Bronchial epithelial cell (primary cell): ENCODE results near the gene FAM193A. TPM values are rescaled to one million over a fixed set of nuclear protein-coding genes. Genes with fewer than 3 reads are reported as not detected.
A peak's percentile ranks its signal among the peaks of the same experiment; 100 is the strongest.

Experiments used
- DNase-seq: peaks from one replicate; pipeline ENCODE4 v3.0.0-alpha.2; 2010; ENCODE audit warnings: low read depth
- FAIRE-seq: peaks from 2 replicates; lab custom pipeline; 2011; peaks lifted over from hg19 to GRCh38; lab: Jason Lieb, UNC
- H3K27me3 ChIP-seq: 2 replicates; pipeline ENCODE4 v1.5.1; 2011; ENCODE audit warnings: low read length; ENCODE audit not compliant: control insufficient read depth, insufficient read depth
- H3K36me3 ChIP-seq: 2 replicates; pipeline ENCODE4 v1.5.1; 2011; ENCODE audit warnings: low read length; ENCODE audit not compliant: control insufficient read depth, insufficient read depth
- H3K4me3 ChIP-seq: 2 replicates; pipeline ENCODE4 v1.5.1; 2011; ENCODE audit warnings: mild to moderate bottlenecking, low read depth, low read length, control low read depth
- total RNA-seq: library from RNA; depleted of rRNA; stranded (reverse); fragments of >200 nt; gene quantifications from 2 replicates; pipeline ENCODE4 v1.2.1, GENCODE V29; 2014
- TF ChIP-seq, protein P1 (sequence below): IDR thresholded peaks from 2 replicates; pipeline ENCODE4 v1.5.1; 2011; ENCODE audit warnings: mild to moderate bottlenecking, moderate library complexity, low read length, control low read depth, inconsistent platforms; ENCODE audit not compliant: insufficient read depth, severe bottlenecking

FAM193A gene
- total RNA-seq, 1 donor from 2014 or later, result 6.6 TPM

DNA sequence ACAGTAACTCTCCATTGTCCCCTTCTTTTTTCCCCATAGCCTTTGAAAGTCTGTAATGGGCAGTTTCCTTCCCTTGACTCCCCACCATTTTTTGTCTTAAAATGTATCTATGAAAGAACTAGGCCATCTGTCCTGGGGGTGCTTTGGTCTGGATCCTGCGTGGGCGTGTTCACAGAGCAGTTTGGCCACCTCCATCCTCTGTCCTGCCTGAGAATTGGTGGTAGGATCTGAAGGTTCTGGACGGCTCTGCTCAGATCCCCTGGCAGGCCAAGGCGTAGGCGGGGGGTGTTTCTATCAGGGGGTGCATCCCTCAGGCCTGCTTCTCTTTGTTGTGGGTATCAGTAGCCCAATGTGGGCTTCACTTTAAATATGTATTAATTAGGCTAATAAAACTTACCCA is 107.1 kb downstream of the FAM193A start:
- H3K36me3 ChIP-seq, result peaks cover 23% of the 10 kb centered on the region

DNA sequence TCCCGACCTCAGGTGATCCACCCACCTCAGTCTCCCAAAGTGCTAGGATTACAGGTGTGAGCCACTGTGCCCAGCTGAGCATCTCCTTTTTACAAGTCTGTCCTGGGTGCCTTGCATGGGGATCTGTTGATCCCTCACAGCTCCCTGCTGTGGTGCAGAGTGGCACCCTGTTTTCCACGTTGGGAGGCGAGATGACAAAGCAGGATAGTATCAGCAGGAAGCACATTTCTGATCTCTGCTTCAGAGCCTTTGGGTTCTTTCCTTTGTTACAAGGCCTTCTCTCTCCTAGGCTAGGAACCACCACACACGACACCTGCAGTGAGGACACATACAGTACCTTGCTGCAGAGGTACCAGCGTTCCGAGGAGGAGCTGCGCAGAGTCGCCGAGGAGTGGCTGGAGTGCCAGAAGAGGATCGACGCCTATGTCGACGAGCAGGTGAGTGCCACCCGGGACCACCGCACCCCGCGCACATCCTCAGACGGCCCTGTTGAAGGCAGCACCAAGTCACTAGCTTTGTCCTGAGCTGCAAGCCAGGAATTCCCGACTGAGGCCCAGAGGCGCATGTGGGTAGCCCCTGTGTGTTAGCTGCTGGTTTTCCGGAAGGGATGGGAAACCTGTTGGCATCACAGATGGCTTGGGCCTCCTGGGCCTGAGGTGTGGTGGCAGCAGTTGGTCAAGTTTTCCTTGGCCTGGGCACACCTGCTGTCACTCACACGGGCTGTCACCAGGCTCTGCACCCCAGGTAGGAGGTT is 110.1 kb downstream of the FAM193A start:
- FAIRE-seq (peak; percentile 70), DNase-seq (no peak)
- Histone ChIP-seq H3K4me3 (no peak overlapping the region), H3K36me3 (peaks cover 28% of the 10 kb centered on the region), H3K27me3 (no peaks in the 10 kb centered on the region)
- TF ChIP-seq, protein P1, sequence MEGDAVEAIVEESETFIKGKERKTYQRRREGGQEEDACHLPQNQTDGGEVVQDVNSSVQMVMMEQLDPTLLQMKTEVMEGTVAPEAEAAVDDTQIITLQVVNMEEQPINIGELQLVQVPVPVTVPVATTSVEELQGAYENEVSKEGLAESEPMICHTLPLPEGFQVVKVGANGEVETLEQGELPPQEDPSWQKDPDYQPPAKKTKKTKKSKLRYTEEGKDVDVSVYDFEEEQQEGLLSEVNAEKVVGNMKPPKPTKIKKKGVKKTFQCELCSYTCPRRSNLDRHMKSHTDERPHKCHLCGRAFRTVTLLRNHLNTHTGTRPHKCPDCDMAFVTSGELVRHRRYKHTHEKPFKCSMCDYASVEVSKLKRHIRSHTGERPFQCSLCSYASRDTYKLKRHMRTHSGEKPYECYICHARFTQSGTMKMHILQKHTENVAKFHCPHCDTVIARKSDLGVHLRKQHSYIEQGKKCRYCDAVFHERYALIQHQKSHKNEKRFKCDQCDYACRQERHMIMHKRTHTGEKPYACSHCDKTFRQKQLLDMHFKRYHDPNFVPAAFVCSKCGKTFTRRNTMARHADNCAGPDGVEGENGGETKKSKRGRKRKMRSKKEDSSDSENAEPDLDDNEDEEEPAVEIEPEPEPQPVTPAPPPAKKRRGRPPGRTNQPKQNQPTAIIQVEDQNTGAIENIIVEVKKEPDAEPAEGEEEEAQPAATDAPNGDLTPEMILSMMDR, result no peak

More for the DNA sequence above, 107.1 kb downstream of the FAM193A start:
- DNase-seq, result no peak
- Histone ChIP-seq H3K4me3 (no peak overlapping the region), H3K27me3 (no peaks in the 10 kb centered on the region)
- no peak for FAIRE-seq
- TF ChIP-seq, protein P1, result no peak

DNA sequence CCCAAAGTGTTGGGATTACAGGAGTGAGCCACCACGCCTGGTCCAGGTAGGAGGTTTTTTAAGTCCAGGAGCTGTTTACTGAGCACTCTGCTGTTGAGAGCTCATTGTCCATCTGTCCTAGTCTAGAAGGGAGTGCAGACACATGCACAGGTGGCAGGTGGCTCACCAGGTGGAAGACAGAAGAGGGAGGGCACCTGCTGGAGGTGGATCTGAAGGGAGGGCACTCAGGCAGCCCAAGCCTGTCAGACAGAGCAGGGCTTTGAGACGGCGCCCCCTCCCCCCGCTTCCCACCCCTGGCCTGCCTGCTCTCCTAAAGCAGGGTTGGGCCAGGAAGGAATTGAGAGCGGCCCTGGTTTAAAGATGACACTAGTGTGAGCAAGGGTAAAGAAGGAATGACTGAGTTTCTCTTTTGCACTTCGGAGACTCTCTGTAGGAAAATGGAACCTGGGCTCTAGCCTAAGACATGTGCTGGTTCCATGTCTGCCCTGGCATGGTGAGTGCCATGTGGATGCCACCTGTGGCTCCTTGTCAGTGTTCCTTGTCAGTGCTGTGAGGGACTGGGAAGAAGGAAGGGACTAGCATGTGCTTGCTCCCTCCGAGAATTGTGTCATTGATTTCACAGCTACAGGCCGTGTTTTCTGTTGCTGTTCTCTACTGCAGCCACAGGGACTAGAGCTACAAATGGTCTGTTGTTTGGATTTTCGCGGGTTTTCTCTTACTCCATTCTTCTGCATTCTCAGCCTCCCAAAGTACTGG is 111.1 kb downstream of the FAM193A start:
- Histone ChIP-seq H3K27me3 (no peaks in the 10 kb centered on the region), H3K36me3 (peaks cover 27% of the 10 kb centered on the region), H3K4me3 (no peak overlapping the region)
- peak; percentile 7 for FAIRE-seq
- DNase-seq, result no peak
- TF ChIP-seq, protein P1, result no peak

DNA sequence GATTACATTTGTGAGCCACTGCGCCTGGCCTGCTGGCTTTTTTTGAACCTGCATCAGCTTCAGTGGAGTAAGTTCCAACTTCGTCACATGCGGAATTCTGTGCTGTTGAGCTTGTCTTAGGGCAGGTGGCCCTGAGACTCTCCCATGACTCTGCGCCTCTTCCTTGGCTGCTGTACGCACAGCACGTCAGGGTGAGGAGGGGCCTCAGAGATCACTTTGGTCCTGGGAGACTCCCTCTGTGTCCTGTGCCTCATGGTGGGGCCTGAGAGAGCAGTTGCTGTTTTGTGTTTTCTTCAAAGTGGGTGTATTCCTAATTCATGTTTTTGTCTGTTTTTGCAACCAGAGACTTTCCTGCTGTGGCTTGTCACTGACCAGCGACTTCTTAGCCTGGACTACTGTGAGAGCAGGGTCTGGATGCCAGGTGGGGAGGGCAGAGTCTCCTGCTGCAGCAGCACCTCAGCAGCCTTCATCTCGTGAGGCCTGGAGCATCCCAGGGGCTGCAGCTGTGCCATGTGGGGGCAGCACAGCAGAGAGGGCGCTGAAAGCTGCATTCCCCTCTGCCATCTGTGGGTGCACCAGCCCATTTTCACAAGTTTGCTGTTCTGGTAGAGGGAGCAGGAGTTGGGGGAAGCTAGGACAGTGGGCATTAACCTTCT is 111.8 kb downstream of the FAM193A start:
- DNase-seq, result no peak
- peak; percentile 55 for FAIRE-seq
- Histone ChIP-seq H3K4me3 (no peak overlapping the region), H3K36me3 (peaks cover 27% of the 10 kb centered on the region), H3K27me3 (no peaks in the 10 kb centered on the region)
- TF ChIP-seq, protein P1, result no peak

DNA sequence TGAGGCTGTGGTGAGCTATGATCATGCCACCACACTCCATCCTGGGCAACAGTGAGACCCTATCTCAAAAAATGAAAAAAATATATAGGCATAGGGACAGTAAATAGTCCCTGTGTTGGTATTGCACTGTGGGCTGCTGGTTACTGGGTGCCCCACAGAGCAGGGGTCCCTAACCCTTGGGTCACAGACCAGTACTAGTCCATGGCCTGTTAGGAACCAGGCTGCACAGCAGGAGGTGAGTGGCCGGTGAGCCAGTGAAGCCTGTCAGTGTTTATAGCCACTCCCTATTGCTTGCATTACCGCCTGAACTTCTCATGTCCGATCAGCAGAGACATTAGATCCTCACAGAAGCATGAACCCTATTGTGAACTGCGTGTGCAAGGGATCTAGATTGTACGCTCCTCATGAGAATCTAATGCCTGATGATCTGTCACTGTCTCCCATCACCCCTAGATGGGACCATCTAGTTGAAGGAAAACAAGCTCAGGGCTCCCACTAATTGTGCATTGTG is 113.2 kb downstream of the FAM193A start:
- H3K36me3 ChIP-seq, result peaks cover 22% of the 10 kb centered on the region
- no peak overlapping the region for H3K4me3 ChIP-seq
- DNase-seq (no peak), FAIRE-seq (no peak)
- H3K27me3 ChIP-seq, result no peaks in the 10 kb centered on the region
- TF ChIP-seq, protein P1, result no peak
